AG08396 (cell line): Measurements from ENCODE around the gene C13orf46.
"Not testable (repeated sequence)": the region's sequence is repeated elsewhere in the genome, so short reads cannot be mapped to it uniquely, and the experiment has no call there.

Source experiments
- DNase-seq: peaks from one replicate; pipeline ENCODE4 v3.0.0; 2012; ENCODE audit warnings: low spot score, mixed read lengths

Gene C13orf46

DNA sequence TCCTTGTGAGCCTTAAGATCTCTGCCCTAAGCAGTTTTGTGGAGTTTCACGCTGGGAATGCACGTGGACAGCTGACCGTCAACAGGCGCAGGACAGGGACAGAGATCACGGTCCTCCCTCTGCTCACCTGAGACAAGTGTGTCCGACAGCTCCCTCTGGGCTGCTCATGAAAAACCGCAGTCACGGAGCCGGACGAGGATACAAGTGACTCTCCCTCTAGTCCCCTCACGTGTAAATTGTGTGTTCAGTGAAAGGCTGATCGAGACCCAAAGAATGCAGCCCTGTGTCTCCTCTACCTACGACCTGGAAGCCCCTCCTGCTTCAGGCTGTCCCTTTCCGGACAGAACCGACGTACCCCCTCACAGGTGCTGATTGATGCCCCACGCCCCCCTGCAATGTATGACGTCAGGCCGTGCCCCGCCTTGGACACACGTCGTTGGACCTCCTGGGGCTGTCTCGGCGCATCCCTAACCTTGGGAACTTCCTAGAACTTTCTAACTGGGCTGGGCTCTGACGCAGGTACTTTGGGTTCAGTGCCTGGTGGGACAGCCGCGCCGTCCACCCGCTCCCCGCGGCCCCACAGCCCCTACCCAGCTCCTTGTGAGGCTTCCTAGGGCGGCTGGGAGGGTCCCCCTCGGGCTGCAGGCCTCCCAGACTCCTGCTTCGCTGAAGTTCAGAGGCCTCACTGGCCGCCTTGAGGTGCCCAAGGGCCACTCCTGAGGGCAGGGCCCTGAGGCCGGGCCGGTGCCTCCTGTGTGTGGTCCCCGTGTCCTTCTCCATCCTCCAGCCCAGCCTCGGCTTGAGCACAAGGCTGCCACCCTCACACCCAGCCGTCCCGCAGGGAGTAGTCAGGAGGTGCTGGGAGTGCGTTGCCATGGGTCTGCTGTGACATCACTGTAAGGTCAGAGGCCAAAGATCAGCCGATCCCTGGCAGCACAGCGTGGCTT, at the start of gene C13orf46:
TSS of gene C13orf46 (minus strand) at position 859 of the 947 bp plus-strand sequence. CDS start at position 780, 79 bp downstream.
- DNase-seq: no peak

DNA sequence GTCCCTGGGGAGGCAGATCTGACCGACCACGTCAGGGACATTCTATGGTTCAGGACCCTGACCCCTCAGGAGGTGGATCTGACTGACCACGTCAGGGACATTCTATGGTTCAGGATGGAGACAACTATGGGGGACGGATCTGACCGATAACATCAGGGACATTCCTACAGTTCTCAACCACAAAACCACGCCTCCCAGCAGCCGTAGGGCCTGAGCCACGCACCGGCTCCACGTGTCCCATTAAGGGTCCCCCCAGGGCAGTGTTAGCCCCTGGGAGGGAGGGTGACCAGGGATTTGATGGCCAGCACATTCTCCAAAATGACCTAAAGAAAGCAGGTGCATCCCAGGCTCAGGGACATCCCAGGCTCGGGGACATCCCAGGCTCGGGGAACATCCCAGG, 49.0 kb upstream of the C13orf46 start:
- DNase-seq: no peak

- no peak for DNase-seq
Observed at GRCh38 chr13:114022309-114022669, 48.4 kb upstream of the C13orf46 start.

DNA sequence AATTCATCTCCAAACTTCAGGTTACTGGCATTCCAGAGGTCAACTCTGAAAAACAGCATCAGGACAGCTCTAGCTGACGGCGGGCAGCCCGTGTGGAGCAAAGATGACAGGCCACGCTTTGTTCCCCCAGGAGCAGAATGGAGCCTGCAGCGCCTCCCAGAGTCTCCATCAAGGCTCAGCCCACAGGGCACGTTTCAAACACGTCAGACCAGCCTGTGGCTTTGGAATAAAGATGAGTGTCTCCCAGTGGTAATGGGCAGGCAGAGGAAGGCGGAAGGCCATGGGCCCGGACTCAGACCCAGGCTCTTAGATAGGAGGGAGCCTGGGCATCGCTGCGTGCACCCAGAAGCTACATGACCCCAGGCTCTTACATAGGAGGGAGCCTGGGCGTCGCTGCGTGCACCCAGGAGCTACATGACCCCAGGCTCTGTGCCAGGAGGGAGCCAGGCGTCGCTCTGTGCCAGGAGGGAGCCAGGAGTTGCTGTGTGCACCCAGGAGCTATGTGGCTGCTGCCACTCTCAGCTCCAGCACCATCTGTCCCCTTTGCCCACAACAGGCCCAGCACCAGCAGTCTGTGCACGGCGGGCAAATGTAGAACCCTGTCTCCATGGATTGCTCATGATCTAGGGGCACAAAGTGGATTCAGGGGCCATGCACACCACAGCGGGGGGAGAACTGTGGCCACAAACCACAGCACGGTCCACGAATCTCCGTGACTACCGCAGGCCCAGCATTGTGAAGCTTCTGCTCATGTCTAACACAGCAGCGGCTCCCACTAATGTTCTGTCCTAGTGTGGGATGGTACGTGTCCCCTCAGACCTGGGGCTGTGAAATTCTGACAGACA, 47.8 kb upstream of the C13orf46 start:
- no peak for DNase-seq

DNA sequence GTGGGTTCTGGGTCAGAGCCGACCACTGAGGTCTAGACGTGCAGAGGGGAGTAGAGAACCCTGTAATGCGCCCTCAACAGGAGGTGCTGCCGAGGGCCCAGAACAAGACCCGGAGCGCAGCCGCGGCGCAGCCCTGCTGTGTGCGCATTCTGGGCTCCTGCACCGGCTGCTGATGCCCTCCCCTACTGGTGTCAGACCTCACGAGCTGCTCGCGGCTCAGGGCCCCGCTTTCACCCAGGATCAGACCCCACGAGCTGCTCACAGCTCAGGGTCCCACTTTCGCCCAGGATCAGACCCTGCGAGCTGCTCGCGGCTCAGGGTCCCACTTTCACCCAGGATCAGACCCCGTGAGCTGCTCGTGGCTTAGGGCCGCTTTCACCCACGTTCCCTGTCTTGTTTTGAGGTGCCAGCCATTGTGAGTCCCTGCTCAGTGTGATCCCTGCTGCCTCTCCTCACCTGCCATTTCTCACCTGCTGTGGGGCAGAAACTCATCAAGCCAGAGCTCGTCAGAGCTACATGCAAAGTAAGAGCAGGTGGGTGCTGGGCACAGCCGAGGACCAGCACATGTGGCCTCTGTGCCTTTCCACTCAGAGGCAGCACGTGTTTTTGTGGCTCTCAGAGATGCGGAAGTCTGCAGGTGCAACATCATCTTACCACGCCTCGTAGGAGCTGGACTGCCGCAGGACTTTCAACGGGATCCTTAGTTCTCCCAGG, 47.0 kb upstream of the C13orf46 start:
- DNase-seq: no peak

DNA sequence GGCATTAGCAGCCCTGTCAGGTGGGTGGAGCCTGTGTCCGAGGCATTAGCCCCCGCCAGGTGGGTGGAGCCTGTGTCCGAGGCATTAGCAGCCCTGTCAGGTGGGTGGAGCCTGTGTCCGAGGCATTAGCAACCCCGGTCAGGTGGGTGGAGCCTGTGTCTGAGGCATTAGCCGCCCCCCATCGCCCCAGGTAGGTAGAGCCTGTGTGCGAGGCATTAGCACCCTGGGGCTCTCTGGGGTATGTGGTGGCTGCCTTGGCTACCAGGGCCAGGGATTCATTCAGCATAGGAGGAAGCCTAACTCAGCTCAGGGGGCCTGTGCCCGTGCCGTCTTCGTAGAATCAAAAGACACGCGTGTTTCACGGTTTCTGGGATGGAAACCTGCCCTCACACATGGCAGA, 46.3 kb upstream of the C13orf46 start:
- not testable (repeated sequence) for DNase-seq

DNA sequence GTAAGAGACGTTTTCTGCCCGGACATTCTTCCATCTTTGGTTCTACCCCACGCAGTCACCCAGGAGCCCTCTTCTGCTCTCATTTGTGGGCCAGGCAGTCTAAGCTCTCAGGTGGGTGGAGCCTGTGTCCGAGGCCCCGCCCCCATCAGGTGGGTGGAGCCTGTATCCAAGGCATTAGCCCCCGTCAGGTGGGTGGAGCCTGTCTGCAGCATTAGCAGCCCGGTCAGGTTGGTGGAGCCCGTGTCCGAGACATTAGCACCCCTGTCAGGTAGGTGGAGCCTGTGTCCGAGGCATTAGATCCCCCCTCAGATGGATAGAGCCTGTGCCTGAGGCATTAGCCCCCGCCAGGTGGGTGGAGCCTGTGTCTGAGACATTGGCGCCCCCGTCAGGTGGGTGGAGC, 45.5 kb upstream of the C13orf46 start:
- peak; percentile 73 for DNase-seq

DNA sequence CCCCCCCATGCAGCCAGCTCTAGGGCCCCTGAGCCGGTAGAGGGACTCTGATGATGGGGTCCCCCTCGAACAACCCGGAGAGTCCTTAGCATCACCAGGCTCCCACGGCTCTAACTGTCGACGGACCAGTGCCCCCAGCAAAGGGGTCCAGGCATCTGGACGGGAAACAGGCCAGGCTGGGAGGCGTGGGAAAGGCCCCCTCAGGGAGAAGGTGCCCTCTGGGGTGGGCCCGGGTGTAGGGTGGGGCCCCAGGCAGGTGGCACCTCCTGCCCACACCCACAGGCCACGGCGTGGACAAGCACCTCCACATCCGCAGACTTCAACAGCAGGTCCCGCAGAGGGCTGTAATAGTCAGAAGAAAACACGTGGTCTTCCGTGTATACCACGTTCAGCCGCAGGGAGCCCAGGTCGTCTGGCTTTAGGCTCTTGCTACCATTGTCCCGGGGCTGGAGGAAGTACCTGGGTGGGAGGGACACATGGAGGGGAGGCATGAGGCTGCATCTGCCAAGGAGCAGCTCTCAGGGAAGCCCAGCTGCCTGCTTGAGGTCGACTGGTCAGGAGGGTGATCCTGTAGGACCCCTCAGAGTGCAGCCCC, 44.7 kb upstream of the C13orf46 start:
- DNase-seq: no peak

GRCh38 chr13:114017966-114018365, 44.1 kb upstream of the C13orf46 start:
- no peak for DNase-seq

DNA sequence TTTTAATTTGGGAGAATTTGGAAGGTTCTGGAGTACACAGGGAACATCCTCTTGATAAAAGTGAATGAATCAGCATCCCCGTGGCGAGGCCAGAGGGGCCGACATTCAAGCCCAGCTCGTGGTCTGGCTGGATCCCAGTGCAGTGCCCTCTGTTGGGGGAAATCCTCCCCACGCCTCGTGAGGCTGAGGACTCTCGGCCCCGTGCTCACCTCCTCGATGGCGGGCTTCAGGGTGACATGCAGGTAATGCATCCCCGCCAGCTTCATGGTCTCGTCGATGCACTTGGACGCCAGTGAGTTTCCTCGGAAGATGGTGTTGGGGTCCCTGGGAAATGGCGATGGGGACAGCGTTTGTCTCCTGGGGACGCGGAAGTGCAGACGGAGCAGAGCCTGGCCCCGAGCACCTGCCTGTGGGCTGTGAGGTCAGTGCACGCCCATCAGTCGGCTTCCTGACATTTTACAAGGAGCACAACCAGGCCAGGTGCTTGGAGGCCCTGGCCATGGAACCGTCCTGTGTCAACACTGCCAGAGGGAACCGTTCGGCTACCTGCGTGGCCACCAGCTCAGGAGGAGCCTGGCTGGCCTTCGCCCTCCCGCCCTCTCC, 43.3 kb upstream of the C13orf46 start:
- peak; percentile 59 for DNase-seq

GRCh38 chr13:114016321-114017027, 42.6 kb upstream of the C13orf46 start:
- no peak for DNase-seq

GRCh38 chr13:114015969-114016295, 42.1 kb upstream of the C13orf46 start:
- no peak for DNase-seq

- DNase-seq: no peak
Observed at GRCh38 chr13:114015111-114015968, 41.5 kb upstream of the C13orf46 start.

GRCh38 chr13:114013952-114014629, 40.2 kb upstream of the C13orf46 start:
- no peak for DNase-seq

DNA sequence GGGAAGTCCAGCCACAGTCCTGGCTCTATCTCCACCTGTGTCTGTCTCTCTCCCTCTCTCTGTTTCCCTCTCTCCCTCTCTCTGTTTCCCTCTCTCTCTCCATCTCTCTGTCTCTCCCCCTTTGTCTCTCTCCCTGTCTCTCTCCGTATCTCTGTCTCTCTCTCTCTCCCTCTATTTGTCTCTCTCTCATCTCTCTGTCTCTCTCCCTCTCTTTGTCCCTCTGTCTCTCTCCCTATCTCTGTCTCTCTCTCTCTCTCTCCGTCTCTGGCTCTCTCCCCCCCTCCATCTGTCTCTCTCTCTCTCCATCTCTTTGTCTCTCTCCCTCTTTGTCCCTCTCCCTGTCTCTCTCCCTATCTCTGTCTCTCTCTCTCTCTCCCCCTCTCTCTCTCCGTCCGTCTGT, 39.5 kb upstream of the C13orf46 start:
- no peak for DNase-seq

GRCh38 chr13:114012921-114013320, 39.0 kb upstream of the C13orf46 start:
- DNase-seq: no peak

DNA sequence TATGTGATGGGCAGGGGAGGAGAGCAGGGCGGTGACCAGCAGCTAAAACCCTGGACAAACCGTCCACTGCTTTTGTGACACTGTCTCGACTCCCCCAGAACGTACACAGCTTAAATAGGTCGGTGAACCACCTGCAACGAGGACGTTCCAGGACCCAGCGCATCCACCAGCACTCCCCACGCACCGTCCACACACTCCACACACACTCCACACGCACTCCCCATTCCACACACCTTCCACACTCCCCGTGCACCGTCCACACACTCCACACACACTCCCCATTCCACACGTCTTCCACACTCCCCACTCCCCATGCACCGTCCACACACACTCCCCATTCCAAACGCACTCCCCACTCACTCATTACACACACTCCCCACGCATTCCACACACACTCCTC, 38.3 kb upstream of the C13orf46 start:
- DNase-seq: no peak

DNA sequence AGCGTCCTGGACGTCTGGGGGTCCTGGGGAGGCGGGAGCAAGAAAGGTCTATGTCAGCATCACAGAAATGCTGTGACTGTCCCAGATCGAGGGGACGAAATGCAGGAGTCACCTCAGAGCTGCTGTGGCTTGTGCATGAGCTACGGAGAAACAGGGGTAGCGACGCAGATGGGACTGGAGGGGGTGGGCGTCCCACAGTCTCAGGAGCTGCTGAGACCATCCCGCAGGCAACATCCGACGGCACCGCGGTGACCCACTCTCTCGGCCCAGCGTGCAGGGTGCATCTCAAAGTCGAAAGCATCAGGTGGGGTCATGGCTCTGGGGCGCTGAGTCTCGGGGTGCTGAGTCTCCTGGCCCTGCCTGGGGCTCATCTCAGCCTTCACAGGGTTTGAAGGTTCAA, 37.4 kb upstream of the C13orf46 start:
- DNase-seq: no peak

- DNase-seq: no peak
Observed at GRCh38 chr13:114010401-114011101, 36.7 kb upstream of the C13orf46 start.
